HG03280 (cell line): ENCODE data around the gene GPRIN2.
"Not testable (repeated sequence)": the region's sequence is repeated elsewhere in the genome, so short reads cannot be mapped to it uniquely, and the experiment has no call there.

Source experiments
- ATAC-seq: cut with Tn5 transposase; IDR thresholded peaks from one replicate; pipeline ENCODE4 v1.9.1; 2021; ENCODE audit warnings: mild to moderate bottlenecking, moderate library complexity; ENCODE audit not compliant: unreplicated experiment

GPRIN2 gene

DNA sequence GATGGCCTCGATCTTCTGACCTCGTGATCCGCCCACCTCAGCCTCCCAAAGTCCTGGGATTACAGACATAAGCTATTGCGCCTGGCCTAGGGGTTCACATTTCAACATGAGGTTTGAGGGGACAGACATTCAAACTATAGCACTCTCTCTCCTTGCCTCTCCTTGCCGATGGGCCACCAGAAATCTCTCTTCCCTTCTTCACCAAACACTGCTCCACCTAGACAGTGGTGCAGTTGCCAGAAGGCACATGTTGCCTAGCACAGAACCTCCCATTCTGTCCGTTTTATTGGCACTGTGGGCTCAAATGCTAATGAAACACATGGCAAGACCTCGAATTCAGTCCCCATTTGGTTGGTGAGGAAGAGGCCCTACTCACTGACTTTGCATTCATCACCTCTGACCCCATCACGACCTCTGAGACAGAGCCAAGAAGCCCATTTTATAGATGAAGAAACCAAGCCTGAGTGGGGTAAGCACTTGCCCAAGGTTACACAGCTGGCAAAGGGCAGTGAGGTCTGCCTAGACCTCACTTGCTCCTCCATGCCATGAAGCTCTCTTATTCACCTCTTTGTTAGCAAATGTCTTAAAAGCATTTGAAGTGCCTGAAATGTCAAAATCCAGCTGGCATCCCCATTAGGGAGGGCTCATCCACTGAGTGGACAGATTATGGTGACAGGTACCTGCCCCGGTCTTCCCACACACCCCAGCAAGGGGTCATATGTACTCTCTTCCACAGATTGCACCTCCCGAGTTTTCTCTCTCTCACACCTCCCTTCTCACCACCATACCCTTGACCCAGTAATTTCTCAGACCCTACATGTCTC lies 34.0 kb downstream of the GPRIN2 start:
- no peak for ATAC-seq

DNA sequence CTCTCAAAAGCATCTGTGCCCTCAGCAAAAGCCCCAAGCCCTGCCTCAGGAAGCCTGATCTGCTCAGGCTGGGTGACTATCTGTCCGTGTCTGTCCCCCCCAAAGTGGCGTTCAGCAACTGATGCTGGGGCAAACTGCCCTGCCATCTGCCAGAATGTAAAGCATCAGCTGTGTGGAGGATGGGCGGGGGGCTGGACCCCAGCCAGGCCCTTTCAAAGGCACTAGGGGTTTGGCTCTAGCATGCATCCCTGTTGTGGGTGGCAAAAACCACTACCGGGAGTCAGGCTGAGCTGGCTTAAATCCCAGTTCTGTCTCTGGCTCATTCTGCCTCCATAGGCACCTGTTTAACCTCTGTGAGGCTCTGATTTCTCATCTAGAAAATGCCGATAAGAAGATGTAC lies 35.5 kb downstream of the GPRIN2 start:
- ATAC-seq = no peak

- ATAC-seq = no peak
Observed at GRCh38 chr10:46520381-46520780, 36.1 kb downstream of the GPRIN2 start.

GRCh38 chr10:46518028-46518725 lies 38.3 kb downstream of the GPRIN2 start:
- no peak for ATAC-seq

- ATAC-seq = no peak
Observed at GRCh38 chr10:46517541-46517940, 38.9 kb downstream of the GPRIN2 start.

DNA sequence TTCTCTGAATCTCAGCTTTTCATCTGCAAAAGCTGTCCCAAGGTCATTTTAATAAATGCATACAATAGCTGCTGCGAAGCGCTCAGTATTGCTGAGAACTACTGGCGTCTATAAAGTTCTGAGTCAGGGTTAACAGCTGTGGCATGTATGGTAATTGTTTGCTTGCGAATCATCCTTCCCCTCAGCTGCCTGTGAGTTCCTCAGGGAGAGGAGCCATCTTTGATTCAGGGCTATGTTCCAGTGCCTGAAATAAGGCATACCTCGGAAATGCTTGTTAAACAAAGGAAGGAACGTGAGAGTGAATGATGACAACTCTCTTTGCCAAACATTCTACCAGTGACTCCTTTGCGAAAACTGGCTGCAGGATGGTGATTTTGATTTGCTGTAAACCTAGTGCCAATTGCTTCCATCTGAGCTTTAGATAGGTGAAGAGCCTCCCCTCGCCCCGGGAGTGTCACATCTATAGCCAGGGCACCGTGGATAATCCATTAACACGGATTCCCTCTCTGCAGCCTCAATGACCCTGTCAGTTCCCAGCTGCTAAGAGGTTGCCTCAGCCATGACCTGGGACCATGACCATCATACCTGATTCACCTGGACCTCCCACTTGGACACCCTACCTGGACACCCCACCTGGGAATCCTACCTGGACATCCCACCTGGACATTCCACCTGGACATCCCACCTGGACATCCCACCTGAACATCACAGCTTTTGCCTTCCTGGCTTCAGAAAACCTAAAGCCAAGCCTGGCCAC lies 39.6 kb downstream of the GPRIN2 start:
- no peak for ATAC-seq

GRCh38 chr10:46515793-46516192 lies 40.7 kb downstream of the GPRIN2 start:
- no peak for ATAC-seq

DNA sequence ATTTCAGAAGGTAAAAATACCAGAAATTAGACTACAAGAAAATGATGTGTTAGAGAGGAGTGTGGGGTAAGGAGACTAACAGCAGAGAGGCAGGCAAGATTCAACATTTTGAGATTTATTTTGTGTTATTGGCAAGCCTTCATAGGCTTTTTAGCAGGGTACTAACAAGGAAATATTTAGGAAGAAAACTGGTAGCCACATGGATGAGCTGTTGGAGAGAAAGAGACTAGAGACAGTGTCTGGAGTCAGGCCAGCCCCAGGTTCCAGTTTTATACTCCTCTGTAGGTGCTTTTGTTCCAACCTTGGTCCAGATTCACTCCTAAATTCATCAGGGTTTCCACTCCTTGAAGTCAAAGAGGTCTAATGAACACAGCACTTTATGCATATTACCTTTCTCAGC lies 41.1 kb downstream of the GPRIN2 start:
- no peak for ATAC-seq

DNA sequence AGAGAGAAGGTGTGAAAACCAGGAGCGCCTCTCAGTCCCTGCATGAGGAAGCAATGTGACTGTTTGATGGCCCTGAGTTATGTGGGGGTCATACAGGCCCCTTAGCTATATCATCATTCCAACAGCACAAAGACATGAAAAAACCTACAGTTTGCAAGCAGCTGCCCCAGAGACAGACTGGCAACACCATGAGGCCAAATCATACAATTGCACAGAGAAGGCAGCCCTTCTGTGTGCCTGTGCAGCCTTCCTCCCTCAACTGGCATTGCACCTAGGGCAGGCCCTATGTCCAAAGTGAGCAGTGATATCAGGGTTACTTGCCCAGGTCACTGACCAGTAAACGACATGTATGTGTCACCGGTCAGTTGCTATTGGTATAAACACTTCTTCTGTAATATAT lies 41.6 kb downstream of the GPRIN2 start:
- ATAC-seq = no peak

DNA sequence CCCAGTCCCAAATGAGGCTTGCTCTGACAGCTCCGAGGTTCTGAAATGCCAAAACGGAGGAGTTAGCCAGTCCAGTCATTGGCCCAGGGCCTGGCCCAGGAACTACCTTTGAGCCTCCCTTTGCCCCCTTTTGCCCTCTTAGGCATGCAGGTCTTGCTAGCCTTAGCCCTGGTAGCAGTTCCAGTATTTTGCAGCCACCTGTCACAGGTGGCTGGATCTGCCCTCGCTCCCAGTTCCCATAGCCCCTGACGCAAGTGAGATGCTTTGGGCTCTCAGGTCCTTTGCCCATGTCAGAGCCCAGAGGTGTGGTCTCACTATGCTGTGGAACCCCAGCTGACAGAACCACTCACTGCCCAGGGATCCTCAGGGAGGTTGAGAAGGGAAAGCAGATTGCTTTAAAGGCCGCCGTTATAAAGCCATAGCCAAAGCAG lies 42.0 kb downstream of the GPRIN2 start:
- ATAC-seq = no peak

- not testable (repeated sequence) for ATAC-seq
Observed at GRCh38 chr10:46513333-46513732, 43.1 kb downstream of the GPRIN2 start.

DNA sequence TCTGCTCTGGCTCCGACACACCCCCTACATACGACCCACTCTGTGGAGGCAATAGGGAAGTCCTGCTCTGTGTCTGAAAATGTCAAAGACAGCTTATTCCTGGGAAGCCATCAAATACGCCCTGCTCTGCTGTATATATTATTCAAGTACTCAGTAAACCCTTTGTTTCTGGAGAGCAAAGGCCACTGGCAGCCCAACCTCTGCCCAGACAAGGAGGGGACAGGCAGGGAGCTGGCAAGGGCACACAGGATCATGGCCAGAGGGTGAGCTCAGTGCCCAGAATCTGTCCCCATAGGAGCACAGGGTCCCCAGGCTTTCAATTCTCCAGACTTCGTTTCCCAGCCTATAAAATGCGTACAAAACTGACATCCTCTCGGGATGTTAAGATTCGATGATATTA lies 43.7 kb downstream of the GPRIN2 start:
- not testable (repeated sequence) for ATAC-seq

- not testable (repeated sequence) for ATAC-seq
Observed at GRCh38 chr10:46512002-46512401, 44.5 kb downstream of the GPRIN2 start.
